Mesothelial cell of epicardium (in vitro differentiated cells): ENCODE results near the gene LMTK2. TPM values are rescaled to one million over a fixed set of nuclear protein-coding genes. Genes with fewer than 3 reads are reported as not detected.

ENCODE experiments used
- DNase-seq, 2 experiments: peaks; one replicate each; pipeline ENCODE4 v3.0.0; 2021; ENCODE audit warnings: low spot score in 2 of 2; ENCODE audit not compliant: unreplicated experiment in 2 of 2
- H3K27ac Mint-ChIP-seq: 2 replicates; pipeline ENCODE4 v1.8.0; 2021; ENCODE audit warnings: mixed read lengths
- H3K27me3 Mint-ChIP-seq: 2 replicates; pipeline ENCODE4 v1.8.0; 2021; ENCODE audit warnings: low read depth, mixed read lengths
- H3K36me3 Mint-ChIP-seq: 2 replicates; pipeline ENCODE4 v1.8.0; 2021; ENCODE audit warnings: mixed read lengths
- H3K4me1 Mint-ChIP-seq: 2 replicates; pipeline ENCODE4 v1.8.0; 2021; ENCODE audit warnings: mixed read lengths
- H3K4me3 Mint-ChIP-seq: 2 replicates; pipeline ENCODE4 v1.8.0; 2021; ENCODE audit warnings: mild to moderate bottlenecking, moderate library complexity, mixed read lengths
- H3K9me3 Mint-ChIP-seq: 2 replicates; pipeline ENCODE4 v1.8.0; 2021; ENCODE audit warnings: mixed read lengths
- CTCF ChIP-seq: fragments of 200-600 bp; sonication (generic); IDR thresholded peaks from one replicate; pipeline ENCODE4 v1.5.0; 2021; ENCODE audit warnings: antibody characterized with exemption; ENCODE audit not compliant: unreplicated experiment
- total RNA-seq: library from RNA; stranded (reverse); gene quantifications from 3 replicates; pipeline ENCODE4 v1.2.1, GENCODE V29; 2021

Gene LMTK2
- total RNA-seq, 1 donor from 2014 or later: 23.1 TPM

GRCh38 chr7:98187138-98187502 lies 80.5 kb downstream of the LMTK2 start:
- Mint-ChIP-seq H3K27ac (no peak overlapping the region), H3K27me3 (no peaks in the 10 kb centered on the region), H3K4me3 (no peak overlapping the region), H3K4me1 (no peaks in the 10 kb centered on the region), H3K36me3 (peaks cover 46% of the 10 kb centered on the region), H3K9me3 (peaks cover 18% of the 10 kb centered on the region)
- TF ChIP-seq CTCF: no peak
- no peak for DNase-seq

GRCh38 chr7:98189559-98189958 lies 82.9 kb downstream of the LMTK2 start:
- no peak for TF ChIP-seq CTCF
- H3K4me1 Mint-ChIP-seq: no peaks in the 10 kb centered on the region
- H3K4me3 Mint-ChIP-seq: no peak overlapping the region
- H3K27me3 Mint-ChIP-seq: no peaks in the 10 kb centered on the region
- H3K9me3 Mint-ChIP-seq: peaks cover 14% of the 10 kb centered on the region
- H3K27ac Mint-ChIP-seq: no peak overlapping the region
- DNase-seq: no peak
- H3K36me3 Mint-ChIP-seq: peaks cover 49% of the 10 kb centered on the region

GRCh38 chr7:98191668-98192431 lies 85.2 kb downstream of the LMTK2 start:
- H3K4me1 Mint-ChIP-seq: no peaks in the 10 kb centered on the region
- no peak overlapping the region for H3K27ac Mint-ChIP-seq
- H3K9me3 Mint-ChIP-seq: peaks cover 14% of the 10 kb centered on the region
- peaks cover 51% of the 10 kb centered on the region for H3K36me3 Mint-ChIP-seq
- no peak for DNase-seq
- no peaks in the 10 kb centered on the region for H3K27me3 Mint-ChIP-seq
- TF ChIP-seq CTCF: no peak
- H3K4me3 Mint-ChIP-seq: no peak overlapping the region

- no peaks in the 10 kb centered on the region for H3K4me1 Mint-ChIP-seq
- no peak for TF ChIP-seq CTCF
- no peak for DNase-seq
- H3K36me3 Mint-ChIP-seq: peaks cover 47% of the 10 kb centered on the region
- peaks cover 13% of the 10 kb centered on the region for H3K9me3 Mint-ChIP-seq
- no peak overlapping the region for H3K4me3 Mint-ChIP-seq
- no peak overlapping the region for H3K27ac Mint-ChIP-seq
- H3K27me3 Mint-ChIP-seq: no peaks in the 10 kb centered on the region
Measured at GRCh38 chr7:98192781-98193457, 86.3 kb downstream of the LMTK2 start.

GRCh38 chr7:98193474-98194180 lies 87.0 kb downstream of the LMTK2 start:
- Mint-ChIP-seq H3K4me1 (no peaks in the 10 kb centered on the region), H3K27me3 (no peaks in the 10 kb centered on the region), H3K36me3 (peaks cover 45% of the 10 kb centered on the region), H3K9me3 (peaks cover 8% of the 10 kb centered on the region), H3K27ac (no peak overlapping the region), H3K4me3 (no peak overlapping the region)
- TF ChIP-seq CTCF: no peak
- no peak for DNase-seq
